Neuronal stem cell (in vitro differentiated cells): ENCODE results near the gene PPP2R5A.

ENCODE experiments used
- DNase-seq: peaks from one replicate; pipeline ENCODE4 v3.0.0-alpha.2; 2013; ENCODE audit warnings: low spot score
- H2AFZ ChIP-seq: one replicate; pipeline ENCODE4 v1.6.1; 2013; ENCODE audit warnings: mild to moderate bottlenecking, low read length, inconsistent platforms
- H2AK5ac ChIP-seq: 2 replicates; pipeline ENCODE4 v1.6.1; 2013; ENCODE audit warnings: low read depth, mild to moderate bottlenecking, inconsistent platforms, low read length, moderate library complexity, mixed read lengths
- H2BK120ac ChIP-seq: 2 replicates; pipeline ENCODE4 v1.6.1; 2013; ENCODE audit warnings: low read depth, mild to moderate bottlenecking, inconsistent platforms, low read length, moderate library complexity, mixed read lengths
- H2BK12ac ChIP-seq: one replicate; pipeline ENCODE4 v1.6.1; 2013; ENCODE audit warnings: low read length, inconsistent platforms
- H2BK15ac ChIP-seq: 2 replicates; pipeline ENCODE4 v1.6.1; 2013; ENCODE audit warnings: mild to moderate bottlenecking, low read length, inconsistent platforms, mixed read lengths
- H2BK5ac ChIP-seq: one replicate; pipeline ENCODE4 v1.6.1; 2013; ENCODE audit warnings: inconsistent platforms, mild to moderate bottlenecking, low read length, moderate library complexity
- H3K14ac ChIP-seq: one replicate; pipeline ENCODE4 v1.6.1; 2013; ENCODE audit warnings: low read length, inconsistent platforms
- H3K18ac ChIP-seq: 2 replicates; pipeline ENCODE4 v1.6.1; 2013; ENCODE audit warnings: low read length, inconsistent platforms
- H3K23ac ChIP-seq: 2 replicates; pipeline ENCODE4 v1.6.1; 2013; ENCODE audit warnings: low read depth, mild to moderate bottlenecking, mixed read lengths, low read length, inconsistent platforms; ENCODE audit not compliant: poor library complexity
- H3K27ac ChIP-seq: replicated peaks from 3 replicates; pipeline ENCODE4 v1.5.1; 2013; ENCODE audit warnings: low read length, inconsistent platforms
- H3K27me3 ChIP-seq, 3 experiments: 2 replicates each; pipeline ENCODE4 v1.6.1; 2013; ENCODE audit warnings: low read length in 3 of 3, mild to moderate bottlenecking in 2 of 3, inconsistent platforms in 1 of 3, low read depth in 1 of 3, mixed read lengths in 1 of 3, moderate library complexity in 1 of 3; ENCODE audit not compliant: control insufficient read depth in 3 of 3, insufficient read depth in 3 of 3
- H3K36me3 ChIP-seq, 2 donors: replicated peaks in 1 of 2; 2 replicates each; pipeline ENCODE4 v1.6.1; 2013; ENCODE audit warnings: low read length in 2 of 2; ENCODE audit not compliant: control insufficient read depth in 2 of 2, insufficient read depth in 2 of 2
- H3K4ac ChIP-seq: 2 replicates; pipeline ENCODE4 v1.6.1; 2013; ENCODE audit warnings: inconsistent platforms, mild to moderate bottlenecking, low read length, moderate library complexity
- H3K4me1 ChIP-seq, 2 donors: 1 replicate in 1 of 2; 2 replicates in 1 of 2; pipeline ENCODE4 v1.6.1; 2013; ENCODE audit warnings: low read length in 2 of 2, low read depth in 1 of 2; ENCODE audit not compliant: control insufficient read depth in 2 of 2, insufficient read depth in 1 of 2
- H3K4me2 ChIP-seq: one replicate; pipeline ENCODE4 v1.6.1; 2013; ENCODE audit warnings: mild to moderate bottlenecking, low read length, inconsistent platforms; ENCODE audit not compliant: insufficient read depth, poor library complexity, severe bottlenecking
- H3K4me3 ChIP-seq, 2 donors: 2 replicates each; pipeline ENCODE4 v1.5.1; 2013; ENCODE audit warnings: low read length in 2 of 2, mild to moderate bottlenecking in 2 of 2, inconsistent platforms in 1 of 2, moderate library complexity in 1 of 2
- H3K79me1 ChIP-seq: one replicate; pipeline ENCODE4 v1.6.1; 2013; ENCODE audit warnings: low read depth, mild to moderate bottlenecking, inconsistent platforms, low read length, moderate library complexity
- H3K9ac ChIP-seq: one replicate; pipeline ENCODE4 v1.6.1; 2013; ENCODE audit warnings: mild to moderate bottlenecking, low read depth, low read length, inconsistent platforms; ENCODE audit not compliant: poor library complexity
- H3K9me3 ChIP-seq, 2 donors: replicated peaks in 1 of 2; 2 replicates each; pipeline versions ENCODE3 to v1.6.1; 2013; ENCODE audit warnings: low read length in 2 of 2, mild to moderate bottlenecking in 2 of 2, inconsistent platforms in 1 of 2, low read depth in 1 of 2, mixed read lengths in 1 of 2, moderate library complexity in 1 of 2; ENCODE audit not compliant: control insufficient read depth in 2 of 2, insufficient read depth in 1 of 2
- H4K8ac ChIP-seq: one replicate; pipeline ENCODE4 v1.6.1; 2013; ENCODE audit warnings: low read depth, mild to moderate bottlenecking, inconsistent platforms, low read length, moderate library complexity
- H4K91ac ChIP-seq: one replicate; pipeline ENCODE4 v1.6.1; 2013; ENCODE audit warnings: low read length, low read depth, mild to moderate bottlenecking, inconsistent platforms; ENCODE audit not compliant: poor library complexity
- WGBS, 2 donors: extraction: QIAGEN DNeasy Blood & Tissue Kit; methylation state at CpG; one replicate each; pipeline ENCODE4 v1.1.7; 2013; ENCODE audit warnings: missing lambda C conversion rate in 2 of 2, mixed read lengths in 1 of 2; ENCODE audit not compliant: insufficient read length in 2 of 2, insufficient replicate concordance in 1 of 2; ENCODE audit errors: extremely low coverage in 2 of 2; 5-methylcytosine and 5-hydroxymethylcytosine counted together

The PPP2R5A gene

DNA sequence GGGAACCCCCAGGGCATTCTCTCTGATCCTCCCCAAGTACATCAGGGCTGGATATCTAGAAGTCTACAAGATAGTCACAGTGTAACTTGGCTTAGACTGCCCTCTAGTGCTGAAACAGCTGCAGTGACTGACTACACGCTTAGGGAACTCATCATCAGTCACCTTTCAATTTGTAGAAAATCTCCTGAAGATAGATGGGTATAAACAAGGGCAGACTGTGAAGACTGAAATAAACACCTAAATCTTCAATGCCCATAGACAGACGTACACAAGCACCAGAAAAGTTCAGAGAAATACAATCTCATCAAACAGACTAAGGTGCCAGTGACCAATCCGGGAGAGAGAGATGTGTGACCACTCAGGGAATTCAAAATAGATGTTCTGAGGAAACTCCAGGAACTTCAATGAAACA, 82.9 kb downstream of the PPP2R5A start:
- Histone ChIP-seq H3K18ac (no peak overlapping the region), H2BK5ac (no peak overlapping the region), H4K8ac (no peak overlapping the region), H3K27ac (no peak overlapping the region), H3K36me3 (peaks cover 0 to 58% of the 10 kb centered on the region in 2 donors), H3K79me1 (no peaks in the 10 kb centered on the region), H2BK15ac (no peak overlapping the region), H3K9ac (no peak overlapping the region), H3K4me2 (no peak overlapping the region), H2BK12ac (no peak overlapping the region), H3K14ac (no peak overlapping the region), H3K9me3 (peaks cover 0 to 25% of the 10 kb centered on the region in 2 donors), H2BK120ac (no peak overlapping the region), H2AK5ac (no peak overlapping the region), H3K4ac (no peak overlapping the region), H4K91ac (no peak overlapping the region), H3K23ac (no peak overlapping the region), H2AFZ (no peak overlapping the region), H3K4me1 (no peaks in the 10 kb centered on the region), H3K4me3 (no peak overlapping the region), H3K27me3 (no peaks in the 10 kb centered on the region)
- peak; percentile 27 for DNase-seq
- WGBS, 2 donors = no CpG with 5 or more reads among the region's 3 CpGs

GRCh38 chr1:212375986-212376385, 90.8 kb downstream of the PPP2R5A start:
- H2AFZ ChIP-seq = no peak overlapping the region
- no peaks in the 10 kb centered on the region for H3K4me1 ChIP-seq
- no peak overlapping the region for H3K4ac ChIP-seq
- peaks cover 24 to 81% of the 10 kb centered on the region in 2 donors for H3K36me3 ChIP-seq
- no CpG with 5 or more reads among the region's 5 CpGs for WGBS, 2 donors
- no peak overlapping the region for H3K14ac ChIP-seq
- no peak overlapping the region for H4K91ac ChIP-seq
- H3K9ac ChIP-seq = no peak overlapping the region
- H3K27ac ChIP-seq = no peak overlapping the region
- no peaks in the 10 kb centered on the region for H3K79me1 ChIP-seq
- DNase-seq = no peak
- no peak overlapping the region for H2BK120ac ChIP-seq
- H2BK15ac ChIP-seq = no peak overlapping the region
- H3K18ac ChIP-seq = no peak overlapping the region
- peaks cover 0 to 21% of the 10 kb centered on the region in 2 donors for H3K9me3 ChIP-seq
- H2BK5ac ChIP-seq = no peak overlapping the region
- no peak overlapping the region for H4K8ac ChIP-seq
- H3K4me2 ChIP-seq = no peak overlapping the region
- H3K4me3 ChIP-seq = no peak overlapping the region
- no peak overlapping the region for H2BK12ac ChIP-seq
- no peak overlapping the region for H2AK5ac ChIP-seq
- no peak overlapping the region for H3K23ac ChIP-seq
- no peaks in the 10 kb centered on the region for H3K27me3 ChIP-seq

GRCh38 chr1:212377644-212378043, 92.4 kb downstream of the PPP2R5A start:
- Histone ChIP-seq H3K79me1 (no peaks in the 10 kb centered on the region), H4K8ac (no peak overlapping the region), H3K27me3 (no peaks in the 10 kb centered on the region), H3K18ac (no peak overlapping the region), H2BK15ac (no peak overlapping the region), H2AK5ac (no peak overlapping the region), H4K91ac (no peak overlapping the region), H3K36me3 (peaks cover 30 to 88% of the 10 kb centered on the region in 2 donors), H3K9ac (no peak overlapping the region), H3K14ac (no peak overlapping the region), H2BK5ac (no peak overlapping the region), H2BK120ac (no peak overlapping the region), H2BK12ac (no peak overlapping the region), H3K4me3 (no peak overlapping the region), H3K4ac (no peak overlapping the region), H3K9me3 (peaks cover 0 to 10% of the 10 kb centered on the region in 2 donors), H3K4me1 (peaks cover 0 to 2% of the 10 kb centered on the region in 2 donors), H3K23ac (no peak overlapping the region), H3K4me2 (no peak overlapping the region), H2AFZ (no peak overlapping the region), H3K27ac (no peak overlapping the region)
- DNase-seq = no peak
- WGBS, 2 donors = no CpG with 5 or more reads among the region's 3 CpGs

- Histone ChIP-seq H3K79me1 (no peaks in the 10 kb centered on the region), H3K4me3 (no peak overlapping the region), H2BK15ac (no peak overlapping the region), H2BK5ac (no peak overlapping the region), H3K9me3 (no peaks in the 10 kb centered on the region), H2BK12ac (no peak overlapping the region), H3K27me3 (no peaks in the 10 kb centered on the region), H3K18ac (no peak overlapping the region), H3K4me2 (no peak overlapping the region), H3K9ac (no peak overlapping the region), H4K8ac (no peak overlapping the region), H3K4me1 (peaks cover 0 to 2% of the 10 kb centered on the region in 2 donors), H3K23ac (no peak overlapping the region), H3K4ac (no peak overlapping the region), H2AFZ (no peak overlapping the region), H3K14ac (no peak overlapping the region), H4K91ac (no peak overlapping the region), H3K27ac (no peak overlapping the region), H2BK120ac (no peak overlapping the region), H2AK5ac (no peak overlapping the region), H3K36me3 (peaks cover 32 to 90% of the 10 kb centered on the region in 2 donors)
- DNase-seq = no peak
- no CpG with 5 or more reads among the region's 2 CpGs for WGBS, 2 donors
These were observed 94.2 kb downstream of the PPP2R5A start for GRCh38 chr1:212379366-212379765.
